Mesendoderm (in vitro differentiated cells): ENCODE measurements around the gene ARHGEF17.
"Not testable (repeated sequence)": the region's sequence is repeated elsewhere in the genome, so short reads cannot be mapped to it uniquely, and the experiment has no call there.

Experiments used
- DNase-seq: peaks from one replicate; pipeline ENCODE4 v3.0.0; 2013
- H2AK5ac ChIP-seq: 2 replicates; pipeline ENCODE4 v1.6.1; 2013; ENCODE audit warnings: low read length, inconsistent platforms
- H2BK120ac ChIP-seq: 2 replicates; pipeline ENCODE4 v1.6.1; 2013; ENCODE audit warnings: low read depth, mild to moderate bottlenecking, low read length, moderate library complexity, mixed read lengths
- H2BK15ac ChIP-seq: replicated peaks from 2 replicates; pipeline ENCODE4 v1.6.1; 2013; ENCODE audit warnings: low read depth, mild to moderate bottlenecking, moderate library complexity
- H2BK5ac ChIP-seq: 2 replicates; pipeline ENCODE4 v1.6.1; 2013; ENCODE audit warnings: low read length, inconsistent platforms
- H3K18ac ChIP-seq: 2 replicates; pipeline ENCODE4 v1.6.1; 2013; ENCODE audit warnings: mild to moderate bottlenecking, low read length, mixed read lengths
- H3K23ac ChIP-seq: one replicate; pipeline ENCODE4 v1.6.1; 2013; ENCODE audit warnings: low read length
- H3K27ac ChIP-seq: 2 replicates; pipeline ENCODE4 v1.5.1; 2013; ENCODE audit warnings: low read depth, mild to moderate bottlenecking, inconsistent platforms, low read length, moderate library complexity
- H3K27me3 ChIP-seq: 2 replicates; pipeline ENCODE4 v1.6.1; 2013; ENCODE audit warnings: low read length, control low read depth, mild to moderate bottlenecking, inconsistent platforms; ENCODE audit not compliant: insufficient read depth, poor library complexity
- H3K36me3 ChIP-seq: 2 replicates; pipeline ENCODE4 v1.6.1; 2013; ENCODE audit warnings: low read length, inconsistent platforms; ENCODE audit not compliant: control insufficient read depth, insufficient read depth
- H3K4ac ChIP-seq: one replicate; pipeline ENCODE4 v1.6.1; 2013; ENCODE audit warnings: low read depth, mild to moderate bottlenecking, low read length, moderate library complexity
- H3K4me1 ChIP-seq: 2 replicates; pipeline ENCODE4 v1.6.1; 2013; ENCODE audit warnings: low read depth, low read length, inconsistent platforms; ENCODE audit not compliant: control insufficient read depth
- H3K4me2 ChIP-seq: 2 replicates; pipeline ENCODE4 v1.6.1; 2013; ENCODE audit warnings: low read length
- H3K4me3 ChIP-seq: 2 replicates; pipeline ENCODE4 v1.5.1; 2013; ENCODE audit warnings: mild to moderate bottlenecking, low read length
- H3K56ac ChIP-seq: one replicate; pipeline ENCODE4 v1.6.1; 2013; ENCODE audit warnings: low read length
- H3K79me1 ChIP-seq: 2 replicates; pipeline ENCODE4 v1.6.1; 2013; ENCODE audit warnings: low read length, inconsistent platforms
- H3K79me2 ChIP-seq: 2 replicates; pipeline ENCODE4 v1.6.1; 2013; ENCODE audit warnings: mild to moderate bottlenecking, low read length; ENCODE audit not compliant: control insufficient read depth, insufficient read depth
- H3K9ac ChIP-seq: 2 replicates; pipeline ENCODE4 v1.6.1; 2013; ENCODE audit warnings: low read length, inconsistent platforms
- H4K5ac ChIP-seq: one replicate; pipeline ENCODE4 v1.6.1; 2013; ENCODE audit warnings: low read length
- H4K8ac ChIP-seq: one replicate; pipeline ENCODE4 v1.6.1; 2013; ENCODE audit warnings: low read depth, mild to moderate bottlenecking, control low read depth, low read length, moderate library complexity
- WGBS: extraction: QIAGEN DNeasy Blood & Tissue Kit; methylation state at CpG from one replicate; pipeline ENCODE4 v1.1.7; 2013; ENCODE audit warnings: low lambda C conversion rate, missing lambda C conversion rate; ENCODE audit not compliant: insufficient coverage; ENCODE audit errors: extremely low coverage; 5-methylcytosine and 5-hydroxymethylcytosine counted together

ARHGEF17 gene

DNA sequence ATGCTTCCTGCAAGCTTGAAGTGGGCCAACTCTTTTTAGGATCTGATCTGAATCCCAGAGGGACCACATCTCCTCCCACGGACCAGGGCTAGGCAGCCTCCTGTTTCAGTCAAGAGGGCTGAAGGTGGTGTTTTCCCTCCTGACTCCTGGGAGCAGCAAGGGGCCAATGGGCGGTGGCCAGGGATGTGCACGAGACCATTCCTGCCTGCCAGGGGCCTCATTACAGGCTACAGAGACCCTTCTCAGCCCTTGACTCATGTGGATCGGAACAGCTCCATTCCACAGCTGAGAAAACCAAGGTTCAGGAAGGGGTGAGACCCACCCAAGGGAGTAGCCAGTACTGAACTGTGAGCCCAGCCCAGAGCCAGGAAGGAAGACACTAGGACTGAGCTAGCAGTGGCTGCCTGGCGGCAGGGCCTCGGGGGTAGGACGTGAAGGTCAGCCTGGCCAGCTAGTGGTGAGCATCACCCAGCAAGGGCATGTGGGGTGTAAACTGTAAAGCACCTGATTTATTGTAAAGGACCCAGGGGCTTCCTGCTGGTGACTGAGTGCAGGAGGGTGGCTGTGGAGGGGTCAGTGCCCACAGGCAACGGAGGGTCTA is 39.3 kb upstream of the ARHGEF17 start:
- Histone ChIP-seq H3K4me2 (no peak overlapping the region), H2BK15ac (no peak overlapping the region), H3K18ac (no peak overlapping the region), H3K4me3 (no peak overlapping the region), H4K8ac (no peak overlapping the region), H3K9ac (no peak overlapping the region), H3K23ac (peak overlapping the region; percentile 30), H4K5ac (no peak overlapping the region), H3K56ac (no peak overlapping the region), H3K4ac (no peak overlapping the region), H3K79me1 (no peaks in the 10 kb centered on the region), H2BK5ac (no peak overlapping the region), H3K27ac (no peak overlapping the region), H2AK5ac (no peak overlapping the region), H3K27me3 (peaks cover 2% of the 10 kb centered on the region), H2BK120ac (no peak overlapping the region), H3K4me1 (peaks cover 2% of the 10 kb centered on the region), H3K36me3 (no peaks in the 10 kb centered on the region), H3K79me2 (no peaks in the 10 kb centered on the region)
- DNase-seq = no peak
- WGBS = no CpG with 5 or more reads among the region's 8 CpGs

DNA sequence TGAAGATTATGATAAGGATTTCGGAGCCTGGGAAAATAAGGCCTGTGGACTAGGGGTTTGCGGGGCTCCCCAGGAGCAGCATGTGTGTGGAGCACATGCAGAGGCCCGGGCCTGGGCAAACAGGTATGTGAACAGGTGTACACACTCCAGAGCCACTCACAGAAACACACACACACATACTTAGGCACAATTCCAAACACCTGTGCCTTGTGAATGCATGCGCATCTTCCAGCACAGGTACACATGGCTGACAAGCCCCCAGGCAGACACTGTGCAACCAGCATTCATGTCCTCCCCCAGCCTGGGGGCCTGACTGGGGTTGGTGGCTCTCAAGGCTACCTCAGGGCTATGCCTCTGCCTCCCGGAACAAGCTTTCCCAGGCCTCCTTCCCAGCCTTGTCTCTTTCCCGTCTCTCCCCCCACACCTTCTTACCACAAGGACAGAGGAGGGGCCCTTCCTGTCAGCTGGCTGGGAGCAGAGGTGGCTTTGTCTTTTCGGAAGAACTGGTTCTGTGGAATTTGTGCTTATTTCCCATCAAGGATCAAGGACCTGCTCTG is 38.5 kb upstream of the ARHGEF17 start:
- H3K4me1 ChIP-seq = peaks cover 2% of the 10 kb centered on the region
- H3K56ac ChIP-seq = no peak overlapping the region
- no peak overlapping the region for H2BK15ac ChIP-seq
- no peak overlapping the region for H3K4ac ChIP-seq
- H3K9ac ChIP-seq = no peak overlapping the region
- peaks cover 2% of the 10 kb centered on the region for H3K27me3 ChIP-seq
- H3K79me2 ChIP-seq = no peaks in the 10 kb centered on the region
- WGBS = no CpG with 5 or more reads among the region's 7 CpGs
- no peak overlapping the region for H4K8ac ChIP-seq
- DNase-seq = peak; percentile 84
- no peaks in the 10 kb centered on the region for H3K36me3 ChIP-seq
- H3K27ac ChIP-seq = no peak overlapping the region
- H3K4me3 ChIP-seq = no peak overlapping the region
- H2BK120ac ChIP-seq = no peak overlapping the region
- H4K5ac ChIP-seq = no peak overlapping the region
- no peaks in the 10 kb centered on the region for H3K79me1 ChIP-seq
- no peak overlapping the region for H3K18ac ChIP-seq
- H2BK5ac ChIP-seq = no peak overlapping the region
- no peak overlapping the region for H3K4me2 ChIP-seq
- no peak overlapping the region for H2AK5ac ChIP-seq
- H3K23ac ChIP-seq = no peak overlapping the region

DNA sequence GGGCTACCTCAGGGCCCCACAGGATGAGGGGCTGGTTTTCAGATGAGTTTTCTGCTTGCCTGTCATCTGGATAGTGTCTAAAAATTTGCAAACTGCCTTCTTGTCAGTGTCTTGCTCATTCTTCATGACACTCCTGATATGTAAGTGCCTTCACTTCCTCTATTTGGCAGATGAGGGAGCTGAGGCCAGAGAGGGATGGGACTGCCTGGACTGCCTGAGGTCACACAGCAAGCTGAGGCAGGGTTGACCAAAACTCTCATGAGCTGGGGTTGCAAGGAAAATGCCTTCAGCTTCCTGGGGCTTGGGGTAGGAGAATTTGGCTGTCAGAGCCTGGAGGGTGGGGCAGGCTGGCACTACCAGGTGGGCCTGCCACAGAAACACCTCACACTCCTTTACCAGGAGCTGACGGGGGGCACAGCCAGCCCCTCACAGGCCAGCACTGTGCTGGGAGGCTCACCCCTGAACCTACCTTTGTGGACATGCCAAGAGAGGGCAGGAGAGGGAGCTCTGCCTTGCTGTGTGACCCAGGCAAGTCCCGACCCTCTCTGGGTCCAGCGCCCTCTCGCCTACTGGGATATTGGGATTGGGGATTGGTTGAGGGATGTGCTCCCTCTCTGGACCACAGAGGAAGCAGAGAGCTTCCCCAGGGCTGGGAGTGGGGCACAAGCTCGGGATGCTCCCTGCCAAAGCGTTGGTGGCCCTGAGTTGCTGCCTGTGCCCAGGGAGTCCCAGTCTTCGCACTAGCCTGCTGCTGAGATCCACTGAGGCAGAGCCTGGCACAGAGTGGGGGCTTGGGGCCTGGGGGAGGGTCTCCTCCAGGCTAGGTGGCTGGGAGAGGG is 37.8 kb upstream of the ARHGEF17 start:
- H3K4me1 ChIP-seq = peaks cover 2% of the 10 kb centered on the region
- no peaks in the 10 kb centered on the region for H3K79me2 ChIP-seq
- H3K4me2 ChIP-seq = no peak overlapping the region
- H3K4ac ChIP-seq = no peak overlapping the region
- no peaks in the 10 kb centered on the region for H3K79me1 ChIP-seq
- no peak overlapping the region for H4K8ac ChIP-seq
- no peak overlapping the region for H3K4me3 ChIP-seq
- H4K5ac ChIP-seq = no peak overlapping the region
- no peak for DNase-seq
- no CpG with 5 or more reads among the region's 7 CpGs for WGBS
- H2AK5ac ChIP-seq = no peak overlapping the region
- H3K27me3 ChIP-seq = no peaks in the 10 kb centered on the region
- no peak overlapping the region for H3K27ac ChIP-seq
- no peak overlapping the region for H2BK15ac ChIP-seq
- H3K36me3 ChIP-seq = no peaks in the 10 kb centered on the region
- no peak overlapping the region for H2BK120ac ChIP-seq
- H3K18ac ChIP-seq = no peak overlapping the region
- H3K56ac ChIP-seq = peak overlapping the region; percentile 30
- H3K23ac ChIP-seq = no peak overlapping the region
- no peak overlapping the region for H2BK5ac ChIP-seq
- no peak overlapping the region for H3K9ac ChIP-seq

DNA sequence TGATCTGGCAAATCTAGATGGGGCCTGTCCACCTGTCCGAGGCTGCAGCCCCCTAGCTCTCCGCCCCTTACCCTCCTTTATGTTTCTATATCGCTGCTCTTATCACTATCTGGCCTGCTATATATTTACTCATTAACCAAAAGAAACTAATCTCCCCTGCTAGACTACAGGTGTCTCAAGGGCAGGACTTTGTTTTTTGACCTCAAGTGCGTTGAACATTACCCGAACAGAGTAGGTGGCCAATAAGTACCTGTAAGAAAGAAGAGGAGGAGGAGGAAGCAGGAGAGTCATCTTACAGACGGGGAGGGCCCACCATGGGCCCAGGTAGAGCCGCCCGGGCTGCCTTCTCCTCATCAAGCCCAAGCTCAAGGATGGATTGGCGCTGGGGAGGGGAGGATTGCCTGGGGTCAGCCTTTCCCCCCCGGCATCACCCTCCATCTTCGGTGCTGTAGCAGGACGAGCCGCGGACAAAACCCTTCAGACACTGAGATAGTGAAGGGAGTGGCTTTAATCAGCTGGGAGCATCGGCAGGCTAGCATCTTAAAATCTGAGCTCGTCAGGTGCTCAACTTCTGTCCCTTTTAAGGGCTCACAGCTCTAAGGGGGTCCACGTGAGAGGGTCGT is 37.1 kb upstream of the ARHGEF17 start:
- Histone ChIP-seq H3K23ac (no peak overlapping the region), H3K4me1 (peaks cover 2% of the 10 kb centered on the region), H3K79me1 (no peaks in the 10 kb centered on the region), H2AK5ac (no peak overlapping the region), H2BK120ac (no peak overlapping the region), H3K27me3 (no peaks in the 10 kb centered on the region), H3K79me2 (no peaks in the 10 kb centered on the region), H2BK5ac (no peak overlapping the region), H4K8ac (no peak overlapping the region), H3K18ac (no peak overlapping the region), H3K4me3 (no peak overlapping the region), H4K5ac (no peak overlapping the region), H3K4ac (no peak overlapping the region), H3K56ac (no peak overlapping the region), H2BK15ac (no peak overlapping the region), H3K36me3 (no peaks in the 10 kb centered on the region), H3K27ac (no peak overlapping the region), H3K4me2 (no peak overlapping the region), H3K9ac (no peak overlapping the region)
- no CpG with 5 or more reads among the region's 18 CpGs for WGBS
- DNase-seq = no peak

DNA sequence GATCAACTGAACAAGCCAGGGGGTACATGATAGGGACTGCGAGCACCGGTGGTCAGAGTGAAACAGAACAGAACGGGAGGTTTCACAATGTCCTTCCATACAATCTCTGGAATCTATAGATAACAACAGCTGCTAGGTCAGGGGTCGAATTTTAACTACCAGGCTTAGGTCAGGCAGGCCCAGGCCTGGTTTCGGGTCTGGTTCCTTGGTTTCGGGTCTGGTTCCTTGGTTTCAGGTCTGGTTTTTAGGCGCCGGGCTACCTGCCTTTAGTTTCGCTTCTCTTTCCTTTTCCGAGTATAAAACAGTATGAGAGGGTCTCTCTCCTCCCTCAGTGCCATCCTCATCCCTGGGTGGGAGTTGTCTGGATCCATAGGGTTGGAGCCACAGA is 36.6 kb upstream of the ARHGEF17 start:
- not testable (repeated sequence) for H2BK5ac ChIP-seq, H3K23ac ChIP-seq, H3K4me3 ChIP-seq, H3K79me2 ChIP-seq, DNase-seq, H3K79me1 ChIP-seq, H2AK5ac ChIP-seq, H3K18ac ChIP-seq, H2BK120ac ChIP-seq, H3K9ac ChIP-seq, H3K27ac ChIP-seq, H4K8ac ChIP-seq, H3K27me3 ChIP-seq, H4K5ac ChIP-seq, H3K56ac ChIP-seq, H3K4me2 ChIP-seq, H2BK15ac ChIP-seq, H3K4ac ChIP-seq, H3K4me1 ChIP-seq, H3K36me3 ChIP-seq
- no CpG with 5 or more reads among the region's 10 CpGs for WGBS
